Measurements from ENCODE around the gene TECR. TPM values are rescaled to one million over a fixed set of nuclear protein-coding genes. Genes with fewer than 3 reads are reported as not detected.
"Not testable (repeated sequence)": the region's sequence is repeated elsewhere in the genome, so short reads cannot be mapped to it uniquely, and the experiment has no call there.

Gene TECR
- total and polyA plus RNA-seq, 8 donors: 41.8 to 129 (median 56.9) TPM

DNA sequence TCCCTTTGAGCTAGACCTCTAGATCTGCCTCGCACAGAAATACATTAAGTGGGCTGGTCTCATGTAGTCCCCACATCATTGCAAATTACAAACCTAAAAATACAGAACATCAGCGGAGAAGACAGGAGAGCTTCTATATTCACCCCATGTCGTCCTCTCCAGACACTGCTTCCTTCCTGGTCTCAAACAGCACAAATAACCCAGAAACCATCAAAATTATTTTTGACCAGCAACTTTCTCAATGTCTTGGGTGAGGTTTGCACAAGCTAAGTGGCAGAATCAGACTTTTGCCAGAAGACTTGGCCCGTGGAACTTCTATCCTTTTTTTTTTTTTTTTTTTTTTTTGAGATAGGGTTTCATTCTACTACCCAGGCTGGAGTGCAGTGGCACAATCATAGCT lies 81.7 kb downstream of the TECR start:
- H3K9me3 ChIP-seq: no peaks in the 10 kb centered on the region
- H3K27ac ChIP-seq: no peak overlapping the region
- intact Hi-C loops (cut with DNase I): no loop called here
- no peaks in the 10 kb centered on the region for H3K27me3 ChIP-seq
- WGBS, 2 donors: 53 to 58% methylated on average over 4 of the region's 4 CpGs
- no peaks in the 10 kb centered on the region for H3K36me3 ChIP-seq
- no peak overlapping the region for H3K4me3 ChIP-seq
- FAIRE-seq (no peak), ATAC-seq (no peak), DNase-seq (no peak)
- TF ChIP-seq, protein P1, sequence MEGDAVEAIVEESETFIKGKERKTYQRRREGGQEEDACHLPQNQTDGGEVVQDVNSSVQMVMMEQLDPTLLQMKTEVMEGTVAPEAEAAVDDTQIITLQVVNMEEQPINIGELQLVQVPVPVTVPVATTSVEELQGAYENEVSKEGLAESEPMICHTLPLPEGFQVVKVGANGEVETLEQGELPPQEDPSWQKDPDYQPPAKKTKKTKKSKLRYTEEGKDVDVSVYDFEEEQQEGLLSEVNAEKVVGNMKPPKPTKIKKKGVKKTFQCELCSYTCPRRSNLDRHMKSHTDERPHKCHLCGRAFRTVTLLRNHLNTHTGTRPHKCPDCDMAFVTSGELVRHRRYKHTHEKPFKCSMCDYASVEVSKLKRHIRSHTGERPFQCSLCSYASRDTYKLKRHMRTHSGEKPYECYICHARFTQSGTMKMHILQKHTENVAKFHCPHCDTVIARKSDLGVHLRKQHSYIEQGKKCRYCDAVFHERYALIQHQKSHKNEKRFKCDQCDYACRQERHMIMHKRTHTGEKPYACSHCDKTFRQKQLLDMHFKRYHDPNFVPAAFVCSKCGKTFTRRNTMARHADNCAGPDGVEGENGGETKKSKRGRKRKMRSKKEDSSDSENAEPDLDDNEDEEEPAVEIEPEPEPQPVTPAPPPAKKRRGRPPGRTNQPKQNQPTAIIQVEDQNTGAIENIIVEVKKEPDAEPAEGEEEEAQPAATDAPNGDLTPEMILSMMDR (IDR thresholded peaks at IDR 0.05): no peak
- H3K4me1 ChIP-seq: no peaks in the 10 kb centered on the region

DNA sequence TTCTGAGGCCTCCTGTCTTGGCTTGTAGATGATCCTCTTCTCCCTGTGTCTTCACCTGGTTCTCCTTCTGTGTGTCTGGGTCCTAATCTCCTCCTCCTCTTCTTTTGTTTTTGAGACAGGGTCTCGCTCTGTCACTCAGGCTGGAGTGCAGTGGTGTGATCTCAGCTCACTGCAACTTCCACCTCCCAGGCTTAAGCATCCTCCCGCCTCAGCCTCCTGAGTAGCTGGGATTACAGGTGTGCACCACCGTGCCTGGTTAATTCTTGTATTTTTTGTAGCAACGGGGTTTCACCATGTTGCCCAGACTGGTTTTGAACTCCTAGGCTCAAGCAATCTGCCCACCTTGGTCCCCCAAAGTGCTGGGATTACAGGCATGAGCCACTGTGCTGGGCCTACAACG lies 82.8 kb downstream of the TECR start:
- 60 to 71% methylated on average over 5 of the region's 5 CpGs for whole genome bisulfite sequencing, 2 donors
- FAIRE-seq: not testable (repeated sequence)

DNA sequence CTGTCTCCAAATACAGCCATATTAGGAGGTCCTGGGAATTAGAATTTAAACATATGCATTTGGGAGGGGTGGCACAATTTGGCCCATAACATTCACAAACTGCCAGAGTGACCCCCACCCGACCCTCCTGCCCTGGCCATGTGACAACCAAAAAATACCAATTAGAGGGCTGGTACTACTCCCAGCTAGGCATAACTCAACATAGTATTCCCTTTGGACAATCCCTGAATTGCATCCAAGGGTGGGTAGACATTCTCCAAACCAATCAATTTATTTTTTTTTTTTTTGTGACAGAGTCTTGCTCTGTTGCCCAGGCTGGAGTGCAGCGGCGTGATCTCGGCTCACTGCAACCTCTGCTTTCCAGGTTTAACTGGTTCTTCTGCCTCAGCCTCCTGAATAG lies 83.3 kb downstream of the TECR start:
- H3K27ac ChIP-seq: no peak overlapping the region
- no peaks in the 10 kb centered on the region for H3K4me1 ChIP-seq
- H3K9me3 ChIP-seq: no peaks in the 10 kb centered on the region
- TF ChIP-seq, protein P1 (IDR thresholded peaks at IDR 0.05): no peak
- H3K27me3 ChIP-seq: no peaks in the 10 kb centered on the region
- FAIRE-seq (no peak), DNase-seq (no peak), ATAC-seq (no peak)
- H3K36me3 ChIP-seq: no peaks in the 10 kb centered on the region
- intact Hi-C loops (cut with DNase I): no loop called here
- no peak overlapping the region for H3K4me3 ChIP-seq
- 68 to 80% methylated on average over 4 of the region's 4 CpGs for WGBS, 2 donors

More for the DNA sequence above, 82.8 kb downstream of the TECR start:
- DNase-seq; intact Hi-C loops (cut with DNase I); ATAC-seq; H3K27ac ChIP-seq; H3K4me1 ChIP-seq; H3K36me3 ChIP-seq; H3K4me3 ChIP-seq; H3K27me3 ChIP-seq; H3K9me3 ChIP-seq: not testable (repeated sequence)

DNA sequence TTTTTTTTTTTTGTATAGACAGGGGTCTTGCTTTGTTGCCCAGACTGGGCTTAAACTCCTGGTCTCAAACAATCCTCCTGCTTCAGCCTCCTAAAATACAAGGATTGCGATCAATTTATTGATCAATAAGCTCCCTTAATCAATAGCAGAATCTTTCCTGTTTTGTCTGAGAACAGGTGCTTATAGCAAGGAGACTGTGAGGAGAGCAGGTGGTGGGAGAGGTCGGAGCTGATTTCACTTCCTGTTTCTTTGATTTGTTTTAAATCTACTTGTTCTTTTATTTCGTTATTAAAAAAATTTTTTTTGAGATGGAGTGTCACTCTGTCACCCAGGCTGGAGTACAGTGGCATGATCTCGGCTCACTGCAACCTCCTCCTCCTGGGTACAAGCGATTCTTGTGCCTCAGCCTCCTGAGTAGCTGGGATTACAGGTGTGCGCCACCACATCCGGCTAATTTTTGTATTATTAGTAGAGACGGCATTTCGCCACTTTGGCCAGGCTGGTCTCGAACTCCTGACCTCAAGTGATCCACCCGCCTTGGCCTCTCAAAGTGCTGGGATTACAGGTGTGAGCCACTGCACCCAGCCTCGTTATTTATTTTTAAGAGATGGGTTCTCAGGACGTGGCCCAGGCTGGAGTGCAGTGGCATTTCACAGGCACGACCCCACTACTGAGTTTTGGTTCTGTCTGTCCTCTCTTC lies 84.2 kb downstream of the TECR start:
- FAIRE-seq; H3K4me1 ChIP-seq; ATAC-seq; H3K27ac ChIP-seq; DNase-seq; H3K9me3 ChIP-seq; H3K27me3 ChIP-seq; H3K4me3 ChIP-seq; intact Hi-C loops (cut with DNase I); H3K36me3 ChIP-seq: not testable (repeated sequence)
- 59 to 63% methylated on average over 14 of the region's 14 CpGs for WGBS, 2 donors

DNA sequence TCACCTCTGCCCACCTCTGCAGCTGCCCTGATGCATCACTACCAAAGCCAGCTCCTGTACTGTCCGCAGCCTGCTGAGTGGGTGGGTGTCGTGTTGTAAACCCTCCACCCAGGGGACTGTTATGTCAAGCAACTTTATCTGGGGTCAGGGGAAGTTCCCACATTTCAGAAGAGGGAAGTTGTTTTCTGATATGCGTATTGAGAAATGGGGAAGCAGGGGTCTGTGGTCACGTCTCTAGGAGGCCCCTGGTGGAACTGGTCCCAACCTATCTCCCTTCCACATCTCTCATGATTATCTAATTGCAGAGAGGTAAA lies 84.7 kb downstream of the TECR start:
- H3K4me1 ChIP-seq: no peaks in the 10 kb centered on the region
- no peak overlapping the region for H3K4me3 ChIP-seq
- FAIRE-seq (no peak), ATAC-seq (peak in 1 of 4 donors; percentile 39), DNase-seq (no peak)
- no peak overlapping the region for H3K27ac ChIP-seq
- 47 to 50% methylated on average over 4 of the region's 4 CpGs for WGBS, 2 donors
- intact Hi-C loops (cut with DNase I): no loop called here
- H3K9me3 ChIP-seq: no peaks in the 10 kb centered on the region
- no peaks in the 10 kb centered on the region for H3K27me3 ChIP-seq
- TF ChIP-seq, protein P1 (IDR thresholded peaks at IDR 0.05): no peak
- no peaks in the 10 kb centered on the region for H3K36me3 ChIP-seq

Small RNAs within 50 kb of the gene (microRNA-seq; reads per million reads assigned to microRNA genes)
- gene MIR639: 0 reads per million in 2 donors

Other genes starting within 250 kb of the TECR start
- 10 to 100 TPM; 23.0 to 37.7 (median 31.2) TPM for gene ADGRE5, start 148.2 kb upstream of the TECR start, total RNA-seq
- 10 to 100 TPM; 14.0 to 19.5 TPM for gene ADGRE5, start 148.2 kb upstream of the TECR start, polyA plus RNA-seq
- gene DDX39A, start 110.3 kb upstream of the TECR start, total RNA-seq: 10 to 100 TPM in 5 of 6 donors, 1 to 10 TPM in 1; 9.3 to 25.7 (median 16.7) TPM
- gene DDX39A, start 110.3 kb upstream of the TECR start, polyA plus RNA-seq: 10 to 100 TPM; 80.0 to 86.6 TPM
- 10 to 100 TPM; 55.5 to 91.5 (median 75.0) TPM for gene PKN1, start 96.3 kb upstream of the TECR start, total RNA-seq
- 10 to 100 TPM; 50.5 to 58.0 TPM for gene PKN1, start 96.3 kb upstream of the TECR start, polyA plus RNA-seq
- gene PTGER1, start 54.2 kb upstream of the TECR start, total RNA-seq: under 1 TPM in 5 of 6 donors, not detected in 1; 0.12 to 0.58 (median 0.22) TPM
- gene PTGER1, start 54.2 kb upstream of the TECR start, polyA plus RNA-seq: under 1 TPM; 0.31 to 0.61 TPM
- gene GIPC1, start 33.5 kb upstream of the TECR start, total RNA-seq: 10 to 100 TPM; 19.0 to 34.0 (median 22.4) TPM
- gene GIPC1, start 33.5 kb upstream of the TECR start, polyA plus RNA-seq: 10 to 100 TPM; 53.0 to 53.1 TPM
- 10 to 100 TPM; 22.7 to 63.0 (median 29.3) TPM for gene DNAJB1, start 11.2 kb upstream of the TECR start, total RNA-seq
- 10 to 100 TPM; 22.4 to 39.6 TPM for gene DNAJB1, start 11.2 kb upstream of the TECR start, polyA plus RNA-seq
- 10 to 100 TPM; 62.5 to 80.9 (median 71.7) TPM for gene NDUFB7, start 42.5 kb downstream of the TECR start, total RNA-seq
- 100 to 1,000 TPM; 247 to 270 TPM for gene NDUFB7, start 42.5 kb downstream of the TECR start, polyA plus RNA-seq
- under 1 TPM in 3 of 6 donors, not detected in 3; 0.09 to 0.15 (median 0.13) TPM for gene CLEC17A, start 53.5 kb downstream of the TECR start, total RNA-seq
- under 1 TPM in 1 of 2 donors, not detected in 1; 0.11 TPM for gene CLEC17A, start 53.5 kb downstream of the TECR start, polyA plus RNA-seq
- under 1 TPM in 2 of 6 donors, not detected in 4; 0.41 to 0.83 TPM for gene ADGRE3, start 145.2 kb downstream of the TECR start, total RNA-seq
- gene ADGRE3, start 145.2 kb downstream of the TECR start, polyA plus RNA-seq: not detected
- 1 to 10 TPM; 5.4 to 9.9 (median 7.6) TPM for gene ZNF333, start 160.5 kb downstream of the TECR start, total RNA-seq
- gene ZNF333, start 160.5 kb downstream of the TECR start, polyA plus RNA-seq: 10 to 100 TPM; 10.4 to 14.4 TPM
- 1 to 10 TPM in 2 of 6 donors, under 1 TPM in 4; 0.31 to 4.5 (median 0.83) TPM for gene ADGRE2, start 249.0 kb downstream of the TECR start, total RNA-seq
- under 1 TPM; 0.31 to 0.65 TPM for gene ADGRE2, start 249.0 kb downstream of the TECR start, polyA plus RNA-seq

All from pancreas (tissue), 10 donors.